ENCODE measurements around the gene CELF2. TPM values are rescaled to one million over a fixed set of nuclear protein-coding genes. Genes with fewer than 3 reads are reported as not detected.

Gene CELF2
- total RNA-seq, 4 donors from 2014 or later = 28.7 to 55.4 (median 35.0) TPM

DNA sequence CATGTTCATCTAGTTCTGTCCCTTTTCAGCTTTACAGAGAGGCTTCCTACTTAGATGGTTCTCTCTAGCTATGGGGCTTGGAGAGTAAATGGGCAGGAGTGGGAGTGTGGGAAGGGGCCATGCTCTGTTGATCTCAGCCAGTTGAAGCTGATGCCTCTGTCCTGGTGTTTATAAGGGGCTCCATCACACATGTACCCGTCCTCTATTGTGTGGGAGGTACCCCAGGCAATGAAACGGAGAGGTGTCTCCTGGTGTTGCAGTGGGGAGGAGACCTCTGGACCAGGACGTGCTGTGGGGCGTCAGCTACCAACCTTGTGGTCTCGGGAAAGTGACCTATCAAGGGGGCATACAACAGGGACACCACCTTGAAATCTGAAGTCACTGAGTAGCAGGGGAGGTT, 173.5 kb downstream of the CELF2 start:
- TF ChIP-seq, protein P1, sequence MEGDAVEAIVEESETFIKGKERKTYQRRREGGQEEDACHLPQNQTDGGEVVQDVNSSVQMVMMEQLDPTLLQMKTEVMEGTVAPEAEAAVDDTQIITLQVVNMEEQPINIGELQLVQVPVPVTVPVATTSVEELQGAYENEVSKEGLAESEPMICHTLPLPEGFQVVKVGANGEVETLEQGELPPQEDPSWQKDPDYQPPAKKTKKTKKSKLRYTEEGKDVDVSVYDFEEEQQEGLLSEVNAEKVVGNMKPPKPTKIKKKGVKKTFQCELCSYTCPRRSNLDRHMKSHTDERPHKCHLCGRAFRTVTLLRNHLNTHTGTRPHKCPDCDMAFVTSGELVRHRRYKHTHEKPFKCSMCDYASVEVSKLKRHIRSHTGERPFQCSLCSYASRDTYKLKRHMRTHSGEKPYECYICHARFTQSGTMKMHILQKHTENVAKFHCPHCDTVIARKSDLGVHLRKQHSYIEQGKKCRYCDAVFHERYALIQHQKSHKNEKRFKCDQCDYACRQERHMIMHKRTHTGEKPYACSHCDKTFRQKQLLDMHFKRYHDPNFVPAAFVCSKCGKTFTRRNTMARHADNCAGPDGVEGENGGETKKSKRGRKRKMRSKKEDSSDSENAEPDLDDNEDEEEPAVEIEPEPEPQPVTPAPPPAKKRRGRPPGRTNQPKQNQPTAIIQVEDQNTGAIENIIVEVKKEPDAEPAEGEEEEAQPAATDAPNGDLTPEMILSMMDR (IDR thresholded peaks at IDR 0.05) = no peak
- TF ChIP-seq POLR2A (IDR thresholded peaks at IDR 0.05) = no peak
- H3K4me1 ChIP-seq = no peaks in the 10 kb centered on the region
- no peak overlapping the region for H3K4me3 ChIP-seq (replicated peaks in 1 of 3)
- intact Hi-C loops (cut with DNase I) = no loop called here
- no peaks in the 10 kb centered on the region for H3K9me3 ChIP-seq
- WGBS, 2 donors = 91 to 96% methylated on average over 5 of the region's 5 CpGs
- H3K27ac ChIP-seq = no peak overlapping the region
- no peaks in the 10 kb centered on the region for H3K27me3 ChIP-seq
- no peak for DNase-seq
- no peaks in the 10 kb centered on the region for H3K36me3 ChIP-seq

DNA sequence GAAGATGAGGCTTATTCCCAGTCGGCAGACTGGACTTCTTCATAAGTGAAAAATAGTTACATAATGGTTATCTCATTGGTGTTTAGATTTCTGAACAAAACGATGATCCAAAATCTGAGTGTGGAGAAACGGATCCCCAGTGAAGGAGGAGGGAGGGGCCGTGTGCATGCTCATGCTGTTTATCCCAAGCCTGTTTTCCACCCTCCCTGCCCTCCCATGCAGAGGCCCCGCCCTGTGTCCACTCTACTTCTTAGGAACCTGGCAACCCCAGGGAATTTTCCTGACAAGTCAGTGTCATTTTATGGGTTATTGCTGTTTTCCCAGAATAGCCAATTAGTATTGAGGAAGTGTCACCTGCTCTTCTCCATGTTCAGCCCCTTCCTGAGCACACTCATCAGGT, 174.0 kb downstream of the CELF2 start:
- Histone ChIP-seq H3K36me3 (no peaks in the 10 kb centered on the region), H3K27ac (no peak overlapping the region), H3K4me3 (replicated peaks in 1 of 3) (no peak overlapping the region), H3K4me1 (no peaks in the 10 kb centered on the region), H3K27me3 (no peaks in the 10 kb centered on the region), H3K9me3 (no peaks in the 10 kb centered on the region)
- no peak for DNase-seq
- WGBS, 2 donors = 84 to 95% methylated on average over 5 of the region's 5 CpGs
- intact Hi-C loops (cut with DNase I) = no loop called here
- no peak for TF ChIP-seq POLR2A (IDR thresholded peaks at IDR 0.05)
- TF ChIP-seq, protein P1 (IDR thresholded peaks at IDR 0.05) = no peak

DNA sequence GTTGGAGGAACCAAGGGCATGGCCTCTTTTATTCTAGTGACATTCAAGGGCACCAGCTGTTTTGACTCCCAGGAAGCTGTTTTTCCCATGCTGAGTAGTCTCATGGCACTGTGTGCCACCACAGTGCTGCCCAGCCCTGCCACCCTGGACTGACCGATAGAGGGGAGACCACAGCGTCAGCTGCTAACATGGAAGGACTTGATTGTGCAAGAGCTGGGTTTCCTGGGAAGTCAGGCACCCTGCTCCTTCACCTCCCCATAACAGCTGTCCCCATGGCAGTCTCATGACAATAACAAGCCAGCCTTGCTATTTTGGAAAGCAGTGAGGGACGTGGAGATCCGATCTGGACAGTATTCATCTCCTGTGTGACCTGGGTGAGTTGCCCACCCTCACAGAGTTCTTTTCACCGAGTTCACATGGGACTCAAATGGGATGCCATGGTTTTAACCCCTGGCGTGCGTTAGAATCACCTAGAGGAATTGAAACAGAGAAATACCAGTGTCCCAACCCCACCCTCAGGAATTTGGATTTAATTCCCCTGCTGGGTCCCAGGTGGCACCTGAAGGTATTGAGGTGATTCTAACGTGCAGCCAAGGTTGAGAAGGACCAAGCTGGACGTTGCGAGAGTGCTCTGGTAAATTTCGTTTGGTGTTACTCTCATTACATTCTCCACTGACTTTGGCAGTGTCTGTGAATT, 174.8 kb downstream of the CELF2 start:
- no peak overlapping the region for H3K4me3 ChIP-seq (replicated peaks in 1 of 3)
- WGBS, 2 donors = 79 to 92% methylated on average over 11 of the region's 11 CpGs
- intact Hi-C loops (cut with DNase I) = no loop called here
- no peak for DNase-seq
- no peaks in the 10 kb centered on the region for H3K4me1 ChIP-seq
- no peaks in the 10 kb centered on the region for H3K36me3 ChIP-seq
- no peaks in the 10 kb centered on the region for H3K9me3 ChIP-seq
- TF ChIP-seq, protein P1 (IDR thresholded peaks at IDR 0.05) = no peak
- no peak for TF ChIP-seq POLR2A (IDR thresholded peaks at IDR 0.05)
- no peaks in the 10 kb centered on the region for H3K27me3 ChIP-seq
- H3K27ac ChIP-seq = no peak overlapping the region

DNA sequence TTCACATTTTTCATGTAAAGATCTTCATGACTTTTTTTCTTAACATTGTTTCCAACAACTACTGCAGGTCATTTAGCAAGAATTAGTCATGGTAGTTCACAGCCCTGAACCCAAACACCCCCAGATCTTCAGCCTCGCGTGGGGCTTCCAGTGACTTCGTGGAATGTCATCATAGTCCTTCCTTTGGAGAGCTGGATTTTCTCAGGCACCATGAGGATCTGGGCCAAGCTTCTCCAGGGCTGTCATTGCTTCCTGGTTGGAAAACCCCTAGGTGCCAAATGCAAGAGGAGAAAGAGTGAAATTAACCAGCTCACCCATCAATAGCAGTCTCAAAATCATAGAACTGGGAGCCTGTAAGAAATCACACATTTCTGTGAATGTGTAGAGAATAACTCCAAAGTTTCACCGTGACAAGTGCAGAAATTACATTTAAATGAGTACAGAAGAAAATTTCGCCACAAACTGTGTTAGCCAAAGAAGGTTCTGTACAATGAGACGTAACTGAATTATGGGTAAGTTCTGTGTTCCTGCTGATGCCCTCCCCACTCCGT, 175.4 kb downstream of the CELF2 start:
- H3K27me3 ChIP-seq = no peaks in the 10 kb centered on the region
- no peaks in the 10 kb centered on the region for H3K36me3 ChIP-seq
- H3K4me3 ChIP-seq (replicated peaks in 1 of 3) = no peak overlapping the region
- no peaks in the 10 kb centered on the region for H3K9me3 ChIP-seq
- WGBS, 2 donors = 80 to 84% methylated on average over 7 of the region's 7 CpGs
- intact Hi-C loops (cut with DNase I) = no loop called here
- TF ChIP-seq, protein P1 (IDR thresholded peaks at IDR 0.05) = no peak
- no peak for TF ChIP-seq POLR2A (IDR thresholded peaks at IDR 0.05)
- no peak overlapping the region for H3K27ac ChIP-seq
- DNase-seq = no peak
- no peaks in the 10 kb centered on the region for H3K4me1 ChIP-seq

DNA sequence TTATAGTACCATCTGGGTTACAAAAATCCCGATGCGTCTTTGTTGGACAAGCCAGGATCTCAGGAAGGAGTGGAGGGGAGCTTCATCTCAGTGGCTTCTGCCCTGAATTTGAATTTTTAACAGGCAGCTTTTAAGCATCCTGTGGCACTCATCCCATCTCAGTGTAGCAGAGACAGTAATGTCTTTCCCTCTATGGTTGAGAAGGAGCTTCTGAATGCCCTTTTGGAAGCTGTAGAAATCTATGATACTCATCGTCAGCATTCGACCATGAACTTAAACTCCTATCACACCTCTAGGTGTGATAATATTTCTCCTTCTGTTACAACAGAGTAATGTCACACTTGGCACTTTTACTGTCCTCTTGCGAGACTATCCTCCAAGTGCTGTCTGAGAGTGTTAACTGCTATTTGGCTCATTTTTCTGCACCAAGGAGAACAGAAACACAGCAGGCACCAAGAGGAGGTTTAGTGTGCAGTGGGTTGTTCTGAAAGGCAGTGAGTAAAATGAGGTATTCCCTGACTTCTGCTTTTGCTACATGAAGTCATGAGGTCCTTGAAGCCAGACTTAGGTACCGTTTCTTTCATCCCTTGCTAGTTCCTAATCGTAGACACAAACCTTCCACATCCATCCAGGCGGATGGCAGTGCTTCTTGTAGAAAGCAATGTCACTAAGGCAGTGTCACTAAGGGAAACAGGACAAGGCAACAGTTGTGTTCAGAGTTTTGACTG, 177.4 kb downstream of the CELF2 start:
- Histone ChIP-seq H3K4me1 (no peaks in the 10 kb centered on the region), H3K27ac (no peak overlapping the region), H3K36me3 (no peaks in the 10 kb centered on the region), H3K27me3 (no peaks in the 10 kb centered on the region), H3K9me3 (no peaks in the 10 kb centered on the region), H3K4me3 (replicated peaks in 1 of 3) (no peak overlapping the region)
- TF ChIP-seq, protein P1 (IDR thresholded peaks at IDR 0.05) = no peak
- no peak for TF ChIP-seq POLR2A (IDR thresholded peaks at IDR 0.05)
- 91 to 94% methylated on average over 8 of the region's 8 CpGs for WGBS, 2 donors
- no peak for DNase-seq
- intact Hi-C loops (cut with DNase I) = no loop called here

Measured in thyroid gland (tissue), 4 donors.